Measurements from ENCODE around the gene ARHGAP44.
A peak's percentile ranks its signal among the peaks of the same experiment; 100 is the strongest.
"Not testable (repeated sequence)": the region's sequence is repeated elsewhere in the genome, so short reads cannot be mapped to it uniquely, and the experiment has no call there.

Gene ARHGAP44

DNA sequence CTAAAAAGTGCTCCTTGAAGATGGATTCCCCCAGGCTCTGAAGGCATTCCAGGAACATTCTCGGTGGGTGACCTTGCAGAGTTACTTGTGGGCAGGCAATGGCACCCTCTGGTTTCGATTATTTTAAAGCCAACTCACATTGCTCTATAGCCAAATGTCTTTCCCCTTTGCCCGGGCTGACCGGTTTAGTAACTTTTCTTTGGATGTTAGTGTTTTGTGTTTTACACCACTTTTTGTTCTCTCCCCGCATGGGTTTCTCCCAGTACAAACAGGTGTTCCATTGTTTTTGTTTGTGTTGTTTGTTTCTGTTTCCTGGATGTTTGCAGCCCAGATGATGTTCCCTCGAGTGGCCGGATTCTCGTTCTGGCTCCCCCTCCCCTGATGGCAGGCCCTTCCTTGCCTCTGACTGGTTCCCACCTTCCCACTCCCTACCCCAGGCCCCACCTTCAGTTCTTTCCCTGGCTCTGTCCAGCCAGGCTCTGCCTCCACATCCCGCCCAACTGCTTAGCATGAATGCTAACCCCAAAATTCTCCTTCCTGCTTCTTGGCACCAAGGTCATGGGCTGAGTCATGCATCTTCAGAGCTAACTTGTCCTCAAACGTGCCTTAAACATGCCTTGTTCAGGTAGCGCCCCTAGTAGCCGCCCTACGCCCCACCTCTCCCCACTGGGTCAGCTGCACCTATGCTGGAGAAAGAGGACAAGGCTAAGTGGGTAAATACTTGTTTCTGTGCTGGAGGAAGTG is 187.9 kb downstream of the ARHGAP44 start:
- Mint-ChIP-seq H3K9me3 (no peaks in the 10 kb centered on the region), H3K4me1 (ENCODE audit: low read depth) (peaks cover 3% of the 10 kb centered on the region), H3K27me3 (peaks cover 58% of the 10 kb centered on the region), H3K36me3 (ENCODE audit: low read depth) (no peaks in the 10 kb centered on the region), H3K27ac (no peak overlapping the region), H3K4me3 (no peak overlapping the region)
- DNase-seq = no peak

DNA sequence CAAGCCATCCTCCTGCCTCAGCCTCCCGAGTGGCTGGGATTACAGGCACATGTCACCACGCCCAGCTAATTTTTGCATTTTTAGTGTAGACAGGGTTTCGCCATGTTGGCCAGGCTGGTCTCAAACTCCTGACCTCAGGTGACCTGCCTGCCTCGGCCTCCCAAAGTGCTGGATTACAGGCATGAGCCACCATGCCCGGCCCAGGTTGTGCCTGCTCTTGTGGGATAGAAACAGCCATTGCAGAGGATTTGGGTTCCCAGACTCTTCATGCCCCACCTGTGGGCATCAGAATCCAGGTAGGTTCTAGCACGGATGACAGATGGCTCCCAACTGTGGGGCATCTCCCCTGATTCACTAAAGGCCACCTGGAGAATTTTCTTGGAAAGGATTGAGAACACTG is 189.5 kb downstream of the ARHGAP44 start:
- not testable (repeated sequence) for DNase-seq; H3K4me1 Mint-ChIP-seq (ENCODE audit: low read depth); H3K4me3 Mint-ChIP-seq; H3K27ac Mint-ChIP-seq; H3K9me3 Mint-ChIP-seq; H3K36me3 Mint-ChIP-seq (ENCODE audit: low read depth)
- peaks cover 48% of the 10 kb centered on the region for H3K27me3 Mint-ChIP-seq

DNA sequence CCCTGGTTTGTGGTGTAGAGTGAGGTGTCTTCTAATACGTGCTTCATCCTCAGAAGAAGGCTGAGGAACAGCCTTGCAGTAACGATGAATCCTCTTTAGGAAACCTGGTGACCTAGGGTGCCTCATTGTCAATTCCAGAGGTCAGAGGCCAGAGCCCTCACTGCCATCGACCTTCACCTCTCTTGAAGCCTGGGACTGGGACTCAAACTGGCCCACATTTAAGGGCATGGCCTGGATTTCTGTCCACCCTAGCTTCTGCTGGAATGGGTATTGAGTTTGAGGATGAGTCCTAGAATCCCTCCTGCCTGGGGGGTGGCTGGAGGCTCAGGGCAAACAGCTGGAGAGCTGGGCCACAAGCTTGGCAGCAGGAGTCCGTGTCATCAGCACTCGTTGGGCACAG is 189.9 kb downstream of the ARHGAP44 start:
- DNase-seq = no peak
- peaks cover 45% of the 10 kb centered on the region for H3K27me3 Mint-ChIP-seq
- peaks cover 2% of the 10 kb centered on the region for H3K4me1 Mint-ChIP-seq (ENCODE audit: low read depth)
- H3K27ac Mint-ChIP-seq = no peak overlapping the region
- no peaks in the 10 kb centered on the region for H3K36me3 Mint-ChIP-seq (ENCODE audit: low read depth)
- no peaks in the 10 kb centered on the region for H3K9me3 Mint-ChIP-seq
- H3K4me3 Mint-ChIP-seq = no peak overlapping the region

DNA sequence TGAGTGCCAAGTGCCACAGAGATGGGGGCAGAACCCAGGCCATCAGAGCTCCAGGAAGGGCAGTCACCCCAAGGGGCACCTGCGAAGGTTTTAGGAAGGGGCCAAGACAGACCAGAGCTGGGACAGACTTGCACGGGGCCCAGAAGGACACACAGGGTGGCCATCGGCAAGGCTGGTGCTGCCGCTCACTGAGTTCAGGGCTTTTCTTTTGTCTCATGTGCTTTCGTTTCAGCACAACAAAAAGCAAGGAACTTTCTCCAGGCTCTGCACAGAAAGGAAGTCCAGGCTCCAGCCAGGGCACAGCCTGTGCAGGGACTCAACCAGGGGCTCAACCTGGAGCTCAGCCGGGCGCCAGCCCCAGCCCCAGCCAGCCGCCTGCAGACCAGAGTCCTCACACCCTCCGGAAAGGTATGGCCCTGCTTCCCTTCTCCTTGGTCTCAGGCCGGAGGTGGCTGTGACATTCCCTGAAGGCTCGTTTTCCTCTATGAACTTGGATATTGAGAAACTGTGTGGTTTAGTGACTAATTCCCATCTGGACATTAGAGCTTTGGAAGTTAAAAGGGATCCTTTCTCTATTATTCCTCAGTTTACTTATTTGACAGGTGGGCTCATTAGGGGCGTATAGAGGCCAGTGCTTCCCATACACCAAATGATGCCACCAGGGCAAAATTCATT is 190.7 kb downstream of the ARHGAP44 start:
- Mint-ChIP-seq H3K27ac (no peak overlapping the region), H3K4me1 (ENCODE audit: low read depth) (no peaks in the 10 kb centered on the region), H3K27me3 (peaks cover 39% of the 10 kb centered on the region), H3K9me3 (no peaks in the 10 kb centered on the region), H3K4me3 (no peak overlapping the region), H3K36me3 (ENCODE audit: low read depth) (no peaks in the 10 kb centered on the region)
- no peak for DNase-seq

DNA sequence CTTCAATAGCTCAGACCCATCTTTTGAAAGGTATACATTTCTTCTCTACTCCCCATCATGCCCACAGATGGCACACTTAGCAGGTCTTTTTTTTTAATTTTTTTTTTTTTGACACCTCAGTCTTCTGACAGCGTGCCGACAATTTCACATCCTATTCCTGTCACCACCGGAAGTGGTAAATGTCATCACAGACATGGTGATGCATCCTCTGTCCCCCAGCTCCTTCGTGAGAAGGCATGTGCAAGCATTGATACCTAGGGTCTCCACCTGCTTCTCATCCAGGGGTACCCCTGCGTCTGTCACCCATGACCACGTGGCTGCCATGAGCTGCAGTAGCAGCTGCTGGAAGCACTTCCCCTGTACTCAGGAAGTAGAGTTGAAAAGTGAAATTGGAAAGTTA is 192.9 kb downstream of the ARHGAP44 start:
- Mint-ChIP-seq H3K27ac (no peak overlapping the region), H3K4me1 (ENCODE audit: low read depth) (no peaks in the 10 kb centered on the region)
- no peak for DNase-seq

DNA sequence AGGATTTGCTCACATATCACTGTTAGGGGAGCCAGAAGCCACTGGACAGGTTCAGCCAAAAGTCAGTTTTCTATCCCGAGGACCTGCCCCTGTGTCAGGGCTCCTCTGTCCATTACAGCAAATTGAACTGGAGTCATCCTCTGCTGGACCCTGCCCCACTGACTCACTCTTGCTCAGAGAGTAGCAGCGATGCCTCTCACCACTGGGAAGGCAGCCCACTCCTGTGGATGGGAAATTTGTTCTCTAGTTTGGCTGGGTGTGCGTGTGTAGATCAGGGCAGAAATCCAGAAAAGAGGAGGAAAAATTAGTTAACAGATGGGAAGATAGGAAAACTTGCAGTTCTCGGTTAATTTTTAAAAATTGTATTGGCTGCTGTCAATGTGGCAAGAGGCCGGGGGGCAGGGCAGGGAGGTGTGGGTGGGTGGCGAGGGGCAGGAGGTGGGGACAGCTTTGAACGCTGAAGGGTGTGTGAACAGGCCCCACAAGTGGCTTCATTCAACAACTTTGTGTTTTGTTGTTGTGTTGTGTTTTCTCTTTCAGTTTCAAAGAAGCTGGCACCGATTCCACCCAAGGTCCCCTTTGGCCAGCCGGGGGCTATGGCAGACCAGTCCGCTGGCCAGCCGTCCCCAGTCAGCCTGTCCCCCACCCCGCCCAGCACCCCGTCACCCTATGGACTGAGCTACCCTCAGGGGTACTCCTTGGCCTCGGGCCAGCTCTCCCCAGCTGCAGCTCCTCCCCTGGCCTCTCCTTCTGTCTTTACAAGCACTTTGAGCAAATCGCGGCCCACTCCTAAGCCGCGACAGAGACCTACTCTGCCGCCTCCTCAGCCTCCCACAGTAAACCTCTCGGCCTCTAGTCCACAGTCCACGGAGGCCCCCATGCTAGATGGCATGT is 194.9 kb downstream of the ARHGAP44 start:
- Mint-ChIP-seq H3K36me3 (ENCODE audit: low read depth) (peaks cover 5% of the 10 kb centered on the region), H3K27me3 (peaks cover 9% of the 10 kb centered on the region), H3K4me3 (no peak overlapping the region), H3K27ac (no peak overlapping the region), H3K4me1 (ENCODE audit: low read depth) (no peaks in the 10 kb centered on the region), H3K9me3 (no peaks in the 10 kb centered on the region)
- no peak for DNase-seq

More for the DNA sequence above, 192.9 kb downstream of the ARHGAP44 start:
- H3K27me3 Mint-ChIP-seq = peaks cover 25% of the 10 kb centered on the region
- H3K9me3 Mint-ChIP-seq = no peaks in the 10 kb centered on the region
- no peak overlapping the region for H3K4me3 Mint-ChIP-seq
- no peaks in the 10 kb centered on the region for H3K36me3 Mint-ChIP-seq (ENCODE audit: low read depth)

DNA sequence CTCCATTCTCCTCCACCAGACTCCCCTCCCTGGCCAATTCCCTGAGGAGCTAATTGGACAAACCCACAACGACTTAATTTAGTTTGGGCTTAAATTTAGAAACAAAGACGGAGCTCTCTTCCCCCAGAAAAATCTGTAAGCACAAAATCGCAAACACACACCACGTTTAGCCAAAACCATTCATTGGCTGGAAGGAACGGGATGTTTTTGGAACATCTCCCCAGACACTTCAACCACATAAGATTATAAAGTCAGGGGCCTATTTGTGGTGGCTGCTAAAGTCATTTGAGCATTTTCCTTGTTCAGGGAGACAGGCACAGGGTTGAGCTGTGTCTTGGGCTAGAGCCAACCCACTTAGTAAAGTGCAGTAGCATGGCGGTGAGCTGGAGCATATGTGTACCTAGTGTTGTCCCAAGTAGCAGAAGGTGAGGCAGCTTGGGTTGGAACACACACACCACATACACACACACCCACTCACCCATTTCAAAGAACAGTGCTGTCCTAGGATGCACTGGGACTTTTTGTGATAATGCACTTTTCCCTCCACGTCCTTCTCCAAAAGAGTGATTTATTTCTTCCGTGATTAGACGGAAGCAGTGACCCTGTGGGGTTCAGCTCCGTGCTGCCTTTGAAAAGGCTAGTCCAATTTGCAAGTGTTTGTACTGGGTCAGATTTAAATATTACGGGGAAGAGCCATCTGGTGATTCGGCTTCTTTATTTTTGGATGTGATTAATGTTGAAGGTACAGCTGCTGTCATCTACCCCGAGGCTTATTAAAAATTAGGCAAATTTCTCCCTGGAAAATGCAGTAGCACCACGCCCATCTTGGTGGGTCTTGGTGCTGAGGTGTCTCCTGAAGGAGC is 196.4 kb downstream of the ARHGAP44 start:
- H3K4me3 Mint-ChIP-seq = no peak overlapping the region
- peaks cover 19% of the 10 kb centered on the region for H3K36me3 Mint-ChIP-seq (ENCODE audit: low read depth)
- no peaks in the 10 kb centered on the region for H3K4me1 Mint-ChIP-seq (ENCODE audit: low read depth)
- DNase-seq = no peak
- H3K27ac Mint-ChIP-seq = no peak overlapping the region
- peaks cover 4% of the 10 kb centered on the region for H3K27me3 Mint-ChIP-seq
- H3K9me3 Mint-ChIP-seq = no peaks in the 10 kb centered on the region

DNA sequence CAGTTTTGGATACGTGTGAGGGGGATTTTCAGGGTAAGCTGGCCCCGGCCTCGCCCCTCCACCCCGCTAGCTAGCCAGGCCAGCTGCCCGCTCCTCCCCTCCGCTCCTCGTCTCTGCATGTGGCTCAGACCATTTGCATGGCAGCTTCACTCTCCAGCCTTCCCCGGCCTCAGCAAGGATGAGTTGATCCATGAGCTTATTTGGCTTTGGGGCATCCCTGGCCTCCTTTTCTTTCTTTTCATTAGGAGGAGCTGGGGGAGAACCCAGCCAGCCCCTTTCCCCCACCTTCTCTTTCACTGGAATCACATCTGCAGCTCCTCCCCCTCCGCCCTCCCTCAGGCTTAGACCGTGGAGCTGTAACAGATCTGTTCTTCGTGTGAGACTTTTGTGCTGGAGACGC is 197.8 kb downstream of the ARHGAP44 start:
- H3K36me3 Mint-ChIP-seq (ENCODE audit: low read depth) = peaks cover 34% of the 10 kb centered on the region
- DNase-seq = no peak
- H3K27ac Mint-ChIP-seq = no peak overlapping the region
- H3K27me3 Mint-ChIP-seq = no peaks in the 10 kb centered on the region
- H3K9me3 Mint-ChIP-seq = no peaks in the 10 kb centered on the region
- H3K4me3 Mint-ChIP-seq = no peak overlapping the region
- no peaks in the 10 kb centered on the region for H3K4me1 Mint-ChIP-seq (ENCODE audit: low read depth)

DNA sequence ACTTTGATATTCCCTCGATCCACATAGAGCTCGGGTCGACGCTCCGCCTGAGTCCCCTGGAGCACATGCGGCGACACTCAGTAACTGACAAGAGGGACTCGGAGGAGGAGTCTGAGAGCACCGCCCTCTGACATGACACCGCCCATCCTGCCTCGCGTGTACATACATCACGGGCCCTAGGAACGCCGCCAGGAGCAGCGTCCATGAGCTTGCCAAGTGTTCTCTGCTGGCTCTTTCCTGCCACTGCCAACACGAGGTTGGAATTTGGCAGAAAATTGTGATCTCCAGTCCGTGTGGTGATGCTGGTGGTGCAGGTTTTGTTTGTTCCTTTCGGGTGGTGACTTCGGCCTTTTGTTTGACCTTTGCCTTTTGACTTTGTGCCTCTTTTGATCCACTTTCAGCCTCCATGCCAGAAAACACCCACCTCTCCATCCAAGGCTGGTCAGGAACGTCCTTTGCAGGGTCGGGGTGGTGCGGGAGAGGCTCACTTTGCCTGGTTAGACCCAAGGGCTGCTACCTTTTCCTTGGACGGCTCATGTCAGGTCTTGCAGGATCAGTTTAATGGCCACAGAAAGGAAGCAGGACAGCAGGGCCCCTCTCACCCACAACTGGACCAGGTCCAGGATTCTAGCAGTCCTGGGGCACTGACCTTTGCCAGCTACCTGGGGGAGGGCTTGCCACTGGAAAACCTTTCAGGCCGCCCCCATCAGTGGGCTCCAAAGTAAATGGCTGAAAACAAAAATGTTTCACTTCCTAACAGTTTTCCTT is 200.9 kb downstream of the ARHGAP44 start:
- no peaks in the 10 kb centered on the region for H3K9me3 Mint-ChIP-seq
- no peaks in the 10 kb centered on the region for H3K4me1 Mint-ChIP-seq (ENCODE audit: low read depth)
- no peak overlapping the region for H3K4me3 Mint-ChIP-seq
- no peak for DNase-seq
- H3K27ac Mint-ChIP-seq = no peak overlapping the region
- H3K36me3 Mint-ChIP-seq (ENCODE audit: low read depth) = peaks cover 65% of the 10 kb centered on the region
- H3K27me3 Mint-ChIP-seq = no peaks in the 10 kb centered on the region

DNA sequence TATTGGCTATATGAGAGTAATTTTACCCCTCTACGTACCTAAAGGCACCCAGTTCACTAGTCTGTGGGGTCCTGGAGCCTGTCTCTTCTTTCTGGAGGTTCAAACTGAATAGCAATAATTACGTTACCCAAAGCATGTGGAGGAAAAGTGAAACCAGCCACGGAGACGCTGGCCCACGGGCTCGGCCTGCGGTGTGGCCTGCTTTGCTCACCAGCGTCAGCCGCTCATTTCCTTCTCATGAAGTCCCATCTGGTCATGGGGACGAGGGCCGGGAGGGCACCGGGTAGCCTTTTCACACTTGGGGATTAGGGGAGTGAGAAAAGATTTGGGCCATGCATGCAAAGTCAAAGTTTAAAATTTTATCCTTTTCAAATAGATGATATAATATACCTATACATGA is 201.6 kb downstream of the ARHGAP44 start:
- no peaks in the 10 kb centered on the region for H3K4me1 Mint-ChIP-seq (ENCODE audit: low read depth)
- DNase-seq = no peak
- H3K27ac Mint-ChIP-seq = peak overlapping the region; percentile 22
- peaks cover 72% of the 10 kb centered on the region for H3K36me3 Mint-ChIP-seq (ENCODE audit: low read depth)
- H3K27me3 Mint-ChIP-seq = no peaks in the 10 kb centered on the region
- H3K9me3 Mint-ChIP-seq = no peaks in the 10 kb centered on the region
- H3K4me3 Mint-ChIP-seq = no peak overlapping the region

DNA sequence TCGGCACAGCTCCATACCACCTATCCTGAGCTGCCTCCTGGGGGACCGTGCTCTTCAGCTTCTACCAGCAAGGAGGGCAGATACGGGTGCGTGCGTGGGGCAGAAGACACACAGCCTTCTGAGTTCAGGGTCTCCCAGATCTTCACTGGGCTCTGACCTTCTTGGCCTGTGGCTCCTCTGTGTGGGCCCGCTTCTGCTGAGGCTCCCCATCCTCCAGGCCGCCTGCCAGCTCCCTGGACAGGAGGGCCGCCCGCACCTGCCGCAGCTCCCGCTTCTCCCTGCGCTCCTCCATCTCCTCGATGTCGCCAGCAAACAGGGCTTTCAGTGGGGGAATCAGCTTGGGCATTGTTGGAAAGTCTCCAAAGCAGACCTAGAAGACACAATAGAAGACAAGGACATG is 203.4 kb downstream of the ARHGAP44 start:
- Mint-ChIP-seq H3K4me3 (no peak overlapping the region), H3K36me3 (ENCODE audit: low read depth) (peaks cover 90% of the 10 kb centered on the region), H3K9me3 (no peaks in the 10 kb centered on the region), H3K27ac (no peak overlapping the region), H3K4me1 (ENCODE audit: low read depth) (no peaks in the 10 kb centered on the region), H3K27me3 (no peaks in the 10 kb centered on the region)
- DNase-seq = no peak

DNA sequence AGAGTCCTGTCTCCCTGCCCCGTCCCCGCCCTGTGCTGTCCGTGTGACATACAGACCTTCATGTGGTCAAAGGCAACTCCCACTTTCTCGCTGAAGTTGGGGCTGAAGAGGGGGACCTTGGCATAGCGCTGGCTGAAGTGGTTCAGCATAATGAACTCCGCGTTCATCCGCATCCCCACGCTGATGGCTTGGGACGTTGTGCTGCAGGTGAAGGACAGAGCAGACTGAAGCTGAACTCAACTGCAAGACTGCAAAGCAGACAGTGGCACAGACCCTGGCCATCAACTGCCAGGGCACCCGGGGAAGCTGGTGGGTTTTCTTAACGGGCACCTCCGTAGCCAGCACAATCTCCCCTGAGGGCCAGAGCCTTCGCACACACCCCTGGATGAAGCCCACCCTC is 204.3 kb downstream of the ARHGAP44 start:
- no peaks in the 10 kb centered on the region for H3K4me1 Mint-ChIP-seq (ENCODE audit: low read depth)
- H3K9me3 Mint-ChIP-seq = no peaks in the 10 kb centered on the region
- peaks cover 96% of the 10 kb centered on the region for H3K36me3 Mint-ChIP-seq (ENCODE audit: low read depth)
- no peaks in the 10 kb centered on the region for H3K27me3 Mint-ChIP-seq
- no peak for DNase-seq
- H3K4me3 Mint-ChIP-seq = no peak overlapping the region
- H3K27ac Mint-ChIP-seq = no peak overlapping the region

DNA sequence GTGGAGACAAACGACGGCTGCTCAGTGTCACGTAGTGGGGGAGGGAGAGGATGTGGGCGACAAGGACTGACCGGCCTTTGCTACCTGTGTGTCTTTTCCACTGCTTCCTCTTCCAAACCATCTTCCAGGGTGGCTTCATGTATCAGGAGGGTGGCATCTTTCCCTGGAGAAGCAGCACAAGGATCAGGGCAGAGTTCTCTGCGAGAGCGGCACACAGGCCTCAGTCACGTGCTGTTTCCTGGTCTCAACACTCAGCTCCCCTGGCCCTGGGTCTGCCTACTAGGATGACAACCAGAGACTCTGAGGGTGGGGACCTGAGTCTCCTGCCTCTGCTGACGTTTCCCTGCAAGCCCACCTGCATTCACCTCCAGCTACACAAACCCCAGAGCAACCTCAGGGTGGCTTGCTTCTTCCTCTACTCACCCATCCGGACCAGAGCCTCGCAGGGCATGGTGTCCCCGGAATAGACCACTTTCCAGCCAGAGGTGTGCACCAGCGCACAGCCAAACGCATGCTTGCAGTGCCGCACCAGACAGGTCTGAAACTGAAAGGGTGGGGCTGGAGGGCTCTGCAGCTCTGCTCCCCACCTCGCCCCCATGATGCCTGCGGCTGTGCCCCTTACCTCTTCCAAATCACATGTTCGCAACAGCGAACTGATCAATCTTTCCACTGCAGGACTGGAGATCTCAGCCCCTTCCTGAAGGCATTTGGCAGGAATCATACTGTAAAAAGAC is 205.2 kb downstream of the ARHGAP44 start:
- Mint-ChIP-seq H3K27me3 (no peaks in the 10 kb centered on the region), H3K9me3 (no peaks in the 10 kb centered on the region), H3K4me1 (ENCODE audit: low read depth) (no peaks in the 10 kb centered on the region), H3K36me3 (ENCODE audit: low read depth) (peaks cover 100% of the 10 kb centered on the region), H3K4me3 (no peak overlapping the region), H3K27ac (peak overlapping the region; percentile 17)
- no peak for DNase-seq
